Myocyte (in vitro differentiated cells): Measurements from ENCODE around the gene NCOR1. TPM values are rescaled to one million over a fixed set of nuclear protein-coding genes. Genes with fewer than 3 reads are reported as not detected.
"Not testable (repeated sequence)": the region's sequence is repeated elsewhere in the genome, so short reads cannot be mapped to it uniquely, and the experiment has no call there.

Experiments used
- DNase-seq: peaks from one replicate; pipeline ENCODE4 v3.0.0-alpha.2; 2012; ENCODE audit warnings: low read depth
- total RNA-seq: library from RNA; depleted of rRNA; stranded (reverse); fragments of >200 nt; gene quantifications from 2 replicates; pipeline ENCODE4 v1.2.3, GENCODE V29; 2014

The NCOR1 gene
- total RNA-seq, 1 donor from 2014 or later: 73.3 TPM

GRCh38 chr17:16152326-16152725 is 63.0 kb downstream of the NCOR1 start:
- DNase-seq: not testable (repeated sequence)

- no peak for DNase-seq
Measured at GRCh38 chr17:16150251-16150856, 65.0 kb downstream of the NCOR1 start.

- DNase-seq: no peak
Measured at GRCh38 chr17:16148596-16148995, 66.7 kb downstream of the NCOR1 start.

- DNase-seq: not testable (repeated sequence)
Measured at GRCh38 chr17:16145319-16145890, 69.9 kb downstream of the NCOR1 start.

- no peak for DNase-seq
Measured at GRCh38 chr17:16141685-16142084, 73.6 kb downstream of the NCOR1 start.

GRCh38 chr17:16140854-16141253 is 74.5 kb downstream of the NCOR1 start:
- no peak for DNase-seq

- DNase-seq: no peak
Measured at GRCh38 chr17:16135461-16135860, 79.9 kb downstream of the NCOR1 start.

GRCh38 chr17:16131593-16131992 is 83.7 kb downstream of the NCOR1 start:
- no peak for DNase-seq

- peak; percentile 42 for DNase-seq
Measured at GRCh38 chr17:16129441-16130205, 85.7 kb downstream of the NCOR1 start.

- DNase-seq: peak; percentile 78
Measured at GRCh38 chr17:16123531-16123930, 91.8 kb downstream of the NCOR1 start.

GRCh38 chr17:16122697-16123434 is 92.5 kb downstream of the NCOR1 start:
- no peak for DNase-seq

- DNase-seq: no peak
Measured at GRCh38 chr17:16121915-16122314, 93.4 kb downstream of the NCOR1 start.

- no peak for DNase-seq
Measured at GRCh38 chr17:16120937-16121336, 94.4 kb downstream of the NCOR1 start.

GRCh38 chr17:16117149-16117548 is 98.2 kb downstream of the NCOR1 start:
- no peak for DNase-seq

GRCh38 chr17:16115077-16115698 is 100.1 kb downstream of the NCOR1 start:
- DNase-seq: not testable (repeated sequence)

GRCh38 chr17:16108871-16109270 is 106.5 kb downstream of the NCOR1 start:
- no peak for DNase-seq

GRCh38 chr17:16108386-16108785 is 106.9 kb downstream of the NCOR1 start:
- DNase-seq: no peak

- DNase-seq: peak; percentile 29
Measured at GRCh38 chr17:16107165-16107770, 108.1 kb downstream of the NCOR1 start.

- DNase-seq: peak; percentile 94
Measured at GRCh38 chr17:16106161-16106891, 109.0 kb downstream of the NCOR1 start.

GRCh38 chr17:16104189-16104588 is 111.1 kb downstream of the NCOR1 start:
- DNase-seq: no peak
